Mesendoderm (in vitro differentiated cells): ENCODE measurements around the gene SLC51A.
A peak's percentile ranks its signal among the peaks of the same experiment; 100 is the strongest.

Experiments used
- DNase-seq: peaks from one replicate; pipeline ENCODE4 v3.0.0; 2013
- H2AK5ac ChIP-seq: 2 replicates; pipeline ENCODE4 v1.6.1; 2013; ENCODE audit warnings: low read length, inconsistent platforms
- H2BK120ac ChIP-seq: 2 replicates; pipeline ENCODE4 v1.6.1; 2013; ENCODE audit warnings: low read depth, mild to moderate bottlenecking, low read length, moderate library complexity, mixed read lengths
- H2BK15ac ChIP-seq: replicated peaks from 2 replicates; pipeline ENCODE4 v1.6.1; 2013; ENCODE audit warnings: low read depth, mild to moderate bottlenecking, moderate library complexity
- H2BK5ac ChIP-seq: 2 replicates; pipeline ENCODE4 v1.6.1; 2013; ENCODE audit warnings: low read length, inconsistent platforms
- H3K18ac ChIP-seq: 2 replicates; pipeline ENCODE4 v1.6.1; 2013; ENCODE audit warnings: mild to moderate bottlenecking, low read length, mixed read lengths
- H3K23ac ChIP-seq: one replicate; pipeline ENCODE4 v1.6.1; 2013; ENCODE audit warnings: low read length
- H3K27ac ChIP-seq: 2 replicates; pipeline ENCODE4 v1.5.1; 2013; ENCODE audit warnings: low read depth, mild to moderate bottlenecking, inconsistent platforms, low read length, moderate library complexity
- H3K27me3 ChIP-seq: 2 replicates; pipeline ENCODE4 v1.6.1; 2013; ENCODE audit warnings: low read length, control low read depth, mild to moderate bottlenecking, inconsistent platforms; ENCODE audit not compliant: insufficient read depth, poor library complexity
- H3K36me3 ChIP-seq: 2 replicates; pipeline ENCODE4 v1.6.1; 2013; ENCODE audit warnings: low read length, inconsistent platforms; ENCODE audit not compliant: control insufficient read depth, insufficient read depth
- H3K4ac ChIP-seq: one replicate; pipeline ENCODE4 v1.6.1; 2013; ENCODE audit warnings: low read depth, mild to moderate bottlenecking, low read length, moderate library complexity
- H3K4me1 ChIP-seq: 2 replicates; pipeline ENCODE4 v1.6.1; 2013; ENCODE audit warnings: low read depth, low read length, inconsistent platforms; ENCODE audit not compliant: control insufficient read depth
- H3K4me2 ChIP-seq: 2 replicates; pipeline ENCODE4 v1.6.1; 2013; ENCODE audit warnings: low read length
- H3K4me3 ChIP-seq: 2 replicates; pipeline ENCODE4 v1.5.1; 2013; ENCODE audit warnings: mild to moderate bottlenecking, low read length
- H3K56ac ChIP-seq: one replicate; pipeline ENCODE4 v1.6.1; 2013; ENCODE audit warnings: low read length
- H3K79me1 ChIP-seq: 2 replicates; pipeline ENCODE4 v1.6.1; 2013; ENCODE audit warnings: low read length, inconsistent platforms
- H3K79me2 ChIP-seq: 2 replicates; pipeline ENCODE4 v1.6.1; 2013; ENCODE audit warnings: mild to moderate bottlenecking, low read length; ENCODE audit not compliant: control insufficient read depth, insufficient read depth
- H3K9ac ChIP-seq: 2 replicates; pipeline ENCODE4 v1.6.1; 2013; ENCODE audit warnings: low read length, inconsistent platforms
- H4K5ac ChIP-seq: one replicate; pipeline ENCODE4 v1.6.1; 2013; ENCODE audit warnings: low read length
- H4K8ac ChIP-seq: one replicate; pipeline ENCODE4 v1.6.1; 2013; ENCODE audit warnings: low read depth, mild to moderate bottlenecking, control low read depth, low read length, moderate library complexity
- WGBS: extraction: QIAGEN DNeasy Blood & Tissue Kit; methylation state at CpG from one replicate; pipeline ENCODE4 v1.1.7; 2013; ENCODE audit warnings: low lambda C conversion rate, missing lambda C conversion rate; ENCODE audit not compliant: insufficient coverage; ENCODE audit errors: extremely low coverage; 5-methylcytosine and 5-hydroxymethylcytosine counted together

Gene SLC51A

DNA sequence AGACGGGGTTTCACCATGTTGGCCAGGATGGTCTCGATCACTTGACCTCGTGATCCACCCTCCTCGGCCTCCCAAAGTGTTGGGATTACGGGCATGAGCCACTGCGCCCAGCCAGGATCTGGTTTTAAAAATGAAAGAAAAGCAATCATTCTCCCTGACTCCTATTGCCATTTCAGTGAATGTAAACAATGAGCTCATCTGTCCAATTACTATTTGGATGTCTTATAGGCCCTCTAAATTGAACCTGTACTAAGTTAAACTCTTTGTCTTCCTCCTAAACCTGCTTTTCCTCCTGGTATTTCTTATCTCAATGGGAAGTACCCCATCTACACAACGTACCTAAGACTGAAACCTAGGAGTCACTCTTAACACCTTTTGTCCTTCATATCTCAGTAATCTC lies 47.5 kb downstream of the SLC51A start:
- no peaks in the 10 kb centered on the region for H3K79me1 ChIP-seq
- H3K4me2 ChIP-seq, result no peak overlapping the region
- no peak for DNase-seq
- H3K27me3 ChIP-seq, result no peaks in the 10 kb centered on the region
- no peak overlapping the region for H3K56ac ChIP-seq
- no peak overlapping the region for H2BK15ac ChIP-seq
- no peak overlapping the region for H3K18ac ChIP-seq
- no peak overlapping the region for H3K4ac ChIP-seq
- H3K36me3 ChIP-seq, result no peaks in the 10 kb centered on the region
- H4K8ac ChIP-seq, result no peak overlapping the region
- no peak overlapping the region for H3K27ac ChIP-seq
- no peaks in the 10 kb centered on the region for H3K4me1 ChIP-seq
- H4K5ac ChIP-seq, result no peak overlapping the region
- WGBS, result no CpG with 5 or more reads among the region's 7 CpGs
- no peak overlapping the region for H3K23ac ChIP-seq
- no peak overlapping the region for H3K9ac ChIP-seq
- no peak overlapping the region for H2AK5ac ChIP-seq
- no peak overlapping the region for H2BK5ac ChIP-seq
- no peak overlapping the region for H2BK120ac ChIP-seq
- no peak overlapping the region for H3K4me3 ChIP-seq
- H3K79me2 ChIP-seq, result no peaks in the 10 kb centered on the region

DNA sequence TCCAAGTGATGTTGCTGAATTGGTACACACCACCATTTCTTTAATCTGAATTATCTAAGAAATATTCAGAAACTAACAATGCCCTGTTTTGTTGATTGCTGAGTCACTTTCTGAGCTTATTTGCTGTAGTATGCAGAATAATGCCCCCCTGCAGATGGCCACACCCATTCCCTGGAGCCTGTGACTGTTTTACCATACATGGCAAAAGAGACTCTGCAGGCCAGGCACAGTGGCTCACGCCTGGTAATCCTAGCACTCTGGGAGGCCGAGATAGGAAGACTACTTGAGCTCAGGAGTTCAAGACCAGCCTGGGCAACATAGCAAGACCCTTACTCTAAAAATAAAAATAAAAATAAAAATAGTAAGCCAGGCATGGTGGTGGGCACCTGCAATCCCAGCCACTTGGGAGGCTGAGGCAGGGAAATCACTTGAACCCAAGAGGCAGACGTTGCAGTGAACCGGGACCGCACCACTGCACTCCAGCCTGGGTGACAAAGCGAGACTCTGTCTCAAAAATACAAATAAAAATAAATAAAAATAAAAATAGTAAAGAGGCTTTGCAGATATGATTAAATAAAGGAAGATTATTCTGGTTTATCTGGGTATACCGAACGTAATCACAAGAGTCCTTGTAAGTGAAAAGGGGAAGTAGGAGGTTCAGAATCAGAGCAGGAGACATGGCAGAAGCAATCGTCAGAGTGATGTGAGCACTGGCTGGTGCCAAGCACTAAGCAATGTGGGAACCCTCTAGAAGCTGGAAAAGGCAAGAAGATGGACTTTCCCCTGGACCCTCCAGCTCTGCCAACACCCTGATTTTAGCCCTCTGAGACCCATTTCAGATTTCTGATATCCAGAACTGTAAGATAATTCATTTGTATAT lies 52.2 kb downstream of the SLC51A start:
- peak; percentile 92 for DNase-seq
- H2BK5ac ChIP-seq, result no peak overlapping the region
- H3K23ac ChIP-seq, result no peak overlapping the region
- peaks cover 2% of the 10 kb centered on the region for H3K79me1 ChIP-seq
- no peak overlapping the region for H4K5ac ChIP-seq
- no peak overlapping the region for H2BK120ac ChIP-seq
- H3K79me2 ChIP-seq, result no peaks in the 10 kb centered on the region
- H2AK5ac ChIP-seq, result no peak overlapping the region
- H3K4me2 ChIP-seq, result no peak overlapping the region
- H3K27me3 ChIP-seq, result no peaks in the 10 kb centered on the region
- H3K4me3 ChIP-seq, result no peak overlapping the region
- H3K4me1 ChIP-seq, result no peaks in the 10 kb centered on the region
- H3K4ac ChIP-seq, result peak overlapping the region; percentile 70
- H2BK15ac ChIP-seq, result no peak overlapping the region
- H3K36me3 ChIP-seq, result no peaks in the 10 kb centered on the region
- H4K8ac ChIP-seq, result no peak overlapping the region
- H3K9ac ChIP-seq, result no peak overlapping the region
- WGBS, result no CpG with 5 or more reads among the region's 9 CpGs
- no peak overlapping the region for H3K18ac ChIP-seq
- no peak overlapping the region for H3K56ac ChIP-seq
- H3K27ac ChIP-seq, result no peak overlapping the region

DNA sequence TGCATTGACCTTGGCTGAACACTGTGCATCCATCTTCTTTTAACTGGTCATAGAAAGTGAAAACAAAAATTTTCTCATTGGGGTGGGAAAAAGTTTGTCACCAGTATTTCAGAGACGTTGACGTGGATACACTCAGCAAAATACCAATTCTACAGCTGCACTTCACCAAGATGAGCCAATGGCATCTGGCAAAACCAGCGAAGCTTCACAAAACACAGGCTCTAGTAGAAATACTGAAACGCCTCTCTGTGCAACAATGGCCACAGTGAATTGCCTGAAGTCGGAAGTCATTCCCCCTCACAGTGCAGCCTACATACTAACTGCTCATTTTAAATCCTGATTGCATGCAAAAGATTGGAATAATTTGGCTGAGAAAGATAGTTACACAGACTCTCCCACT lies 54.2 kb downstream of the SLC51A start:
- Histone ChIP-seq H2BK15ac (no peak overlapping the region), H4K5ac (no peak overlapping the region), H3K79me1 (peaks cover 4% of the 10 kb centered on the region), H3K27ac (no peak overlapping the region), H3K36me3 (no peaks in the 10 kb centered on the region), H3K4ac (no peak overlapping the region), H3K4me1 (no peaks in the 10 kb centered on the region), H3K79me2 (no peaks in the 10 kb centered on the region), H3K4me2 (no peak overlapping the region), H4K8ac (no peak overlapping the region), H2BK120ac (no peak overlapping the region), H2BK5ac (no peak overlapping the region), H3K56ac (no peak overlapping the region), H3K9ac (no peak overlapping the region), H2AK5ac (no peak overlapping the region), H3K27me3 (no peaks in the 10 kb centered on the region), H3K23ac (no peak overlapping the region), H3K18ac (no peak overlapping the region), H3K4me3 (no peak overlapping the region)
- no CpG with 5 or more reads among the region's 5 CpGs for WGBS
- no peak for DNase-seq

DNA sequence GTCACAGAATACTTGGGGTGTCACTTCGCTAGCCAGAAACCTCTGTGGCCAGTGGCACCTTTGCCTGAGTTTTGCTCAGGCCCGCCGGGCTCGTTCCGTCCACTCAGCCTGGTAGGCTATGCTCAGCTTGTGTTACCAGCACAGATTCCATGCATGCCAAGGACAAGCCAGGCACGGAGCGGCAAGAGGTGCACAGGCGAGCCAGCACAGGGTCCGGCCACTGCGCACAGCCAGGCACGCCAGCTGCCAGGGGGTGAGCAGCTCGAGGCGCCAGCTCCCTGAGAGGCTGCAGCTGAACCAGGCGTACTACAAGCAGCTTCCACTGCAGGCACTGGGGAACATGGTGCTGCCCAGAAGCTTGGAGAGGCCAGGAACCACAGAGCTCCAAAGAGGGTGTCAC lies 56.5 kb downstream of the SLC51A start:
- no peak for DNase-seq
- no peaks in the 10 kb centered on the region for H3K36me3 ChIP-seq
- H3K56ac ChIP-seq, result no peak overlapping the region
- no peak overlapping the region for H2BK120ac ChIP-seq
- no peaks in the 10 kb centered on the region for H3K79me2 ChIP-seq
- no peak overlapping the region for H3K27ac ChIP-seq
- H4K8ac ChIP-seq, result no peak overlapping the region
- peaks cover 4% of the 10 kb centered on the region for H3K79me1 ChIP-seq
- H3K4me1 ChIP-seq, result no peaks in the 10 kb centered on the region
- H4K5ac ChIP-seq, result no peak overlapping the region
- H3K4ac ChIP-seq, result no peak overlapping the region
- no peak overlapping the region for H2AK5ac ChIP-seq
- no peak overlapping the region for H3K4me2 ChIP-seq
- no peaks in the 10 kb centered on the region for H3K27me3 ChIP-seq
- H3K23ac ChIP-seq, result no peak overlapping the region
- H2BK5ac ChIP-seq, result no peak overlapping the region
- no peak overlapping the region for H2BK15ac ChIP-seq
- no peak overlapping the region for H3K4me3 ChIP-seq
- no CpG with 5 or more reads among the region's 14 CpGs for WGBS
- H3K18ac ChIP-seq, result no peak overlapping the region
- no peak overlapping the region for H3K9ac ChIP-seq

DNA sequence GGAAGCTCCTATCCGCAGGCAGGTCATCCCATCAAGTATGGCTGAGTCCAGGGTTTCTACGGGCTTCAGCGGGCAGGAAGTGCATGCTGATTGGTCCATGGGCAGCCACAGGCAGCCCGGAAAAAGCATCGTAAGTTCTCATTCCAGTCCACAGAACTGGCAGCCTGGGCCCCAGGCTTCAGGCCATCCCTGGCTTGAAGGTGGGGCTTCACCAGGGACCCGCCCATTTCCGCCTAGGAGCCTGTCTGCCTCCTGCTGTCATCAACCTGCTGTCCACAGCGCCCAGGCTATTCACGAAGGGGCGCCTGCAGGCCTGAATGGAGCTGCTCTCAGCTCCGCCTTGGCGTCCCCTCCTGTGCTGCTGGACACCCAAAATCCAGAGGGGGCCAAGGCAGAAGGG lies 57.3 kb downstream of the SLC51A start:
- Histone ChIP-seq H3K27ac (no peak overlapping the region), H4K5ac (no peak overlapping the region), H2BK5ac (no peak overlapping the region), H3K79me2 (peaks cover 1% of the 10 kb centered on the region), H3K9ac (no peak overlapping the region), H3K36me3 (no peaks in the 10 kb centered on the region), H3K4me2 (no peak overlapping the region), H3K23ac (no peak overlapping the region), H3K4me1 (no peaks in the 10 kb centered on the region), H3K4ac (no peak overlapping the region), H3K56ac (no peak overlapping the region), H3K79me1 (peaks cover 8% of the 10 kb centered on the region), H3K27me3 (no peaks in the 10 kb centered on the region), H2AK5ac (no peak overlapping the region), H2BK15ac (no peak overlapping the region), H4K8ac (no peak overlapping the region), H2BK120ac (no peak overlapping the region), H3K4me3 (no peak overlapping the region), H3K18ac (no peak overlapping the region)
- no CpG with 5 or more reads among the region's 12 CpGs for WGBS
- peak; percentile 31 for DNase-seq

DNA sequence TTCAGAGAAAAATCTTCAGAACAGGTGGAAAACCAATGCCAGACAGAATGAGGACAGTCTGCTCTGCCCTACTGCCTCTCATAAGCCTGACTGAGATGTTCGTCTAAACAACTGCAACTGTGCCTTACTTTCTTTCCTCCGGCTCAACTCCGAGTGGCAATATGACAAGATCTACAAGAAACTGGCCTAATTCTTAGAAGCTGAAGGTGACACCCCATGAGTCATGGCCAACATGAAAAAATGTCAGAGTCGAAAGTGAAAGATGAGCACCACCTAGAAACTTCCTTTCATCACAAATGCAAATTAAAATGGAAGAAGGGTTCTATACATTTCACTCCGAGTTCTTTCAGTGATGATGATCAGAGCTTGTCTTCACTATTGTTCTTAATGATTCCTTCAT lies 58.3 kb downstream of the SLC51A start:
- no peak for DNase-seq
- H3K27ac ChIP-seq, result no peak overlapping the region
- H3K9ac ChIP-seq, result no peak overlapping the region
- no peak overlapping the region for H3K4me2 ChIP-seq
- no peak overlapping the region for H3K4ac ChIP-seq
- no peak overlapping the region for H2AK5ac ChIP-seq
- no peak overlapping the region for H3K18ac ChIP-seq
- H3K79me1 ChIP-seq, result peaks cover 10% of the 10 kb centered on the region
- peaks cover 4% of the 10 kb centered on the region for H3K4me1 ChIP-seq
- no peak overlapping the region for H3K56ac ChIP-seq
- no peak overlapping the region for H2BK120ac ChIP-seq
- no peak overlapping the region for H2BK5ac ChIP-seq
- H3K79me2 ChIP-seq, result peaks cover 1% of the 10 kb centered on the region
- no peak overlapping the region for H3K4me3 ChIP-seq
- H3K27me3 ChIP-seq, result no peaks in the 10 kb centered on the region
- WGBS, result no CpG with 5 or more reads among the region's 5 CpGs
- no peak overlapping the region for H3K23ac ChIP-seq
- H4K8ac ChIP-seq, result no peak overlapping the region
- H2BK15ac ChIP-seq, result no peak overlapping the region
- H3K36me3 ChIP-seq, result no peaks in the 10 kb centered on the region
- no peak overlapping the region for H4K5ac ChIP-seq
